DMS 273 treated with DMSO at 0.1 percent for 48 hours (cell line): ENCODE data around the gene SMURF1.

Experiments used
- DNase-seq: peaks from one replicate; lab custom pipeline; 2025; lab: John Stamatoyannopoulos, UW

Gene SMURF1

GRCh38 chr7:99141841-99142726, 1.8 kb downstream of the SMURF1 start:
- DNase-seq = no peak

- no peak for DNase-seq
Observed at GRCh38 chr7:99141334-99141733, 2.6 kb downstream of the SMURF1 start.

- DNase-seq = no peak
Observed at GRCh38 chr7:99140813-99141212, 3.1 kb downstream of the SMURF1 start.

GRCh38 chr7:99139036-99139435, 4.9 kb downstream of the SMURF1 start:
- DNase-seq = no peak

GRCh38 chr7:99137411-99138180, 6.3 kb downstream of the SMURF1 start:
- no peak for DNase-seq

- DNase-seq = no peak
Observed at GRCh38 chr7:99135938-99136337, 8.0 kb downstream of the SMURF1 start.

- no peak for DNase-seq
Observed at GRCh38 chr7:99133766-99134564, 9.9 kb downstream of the SMURF1 start.

- DNase-seq = no peak
Observed at GRCh38 chr7:99132595-99133321, 11.2 kb downstream of the SMURF1 start.

- no peak for DNase-seq
Observed at GRCh38 chr7:99131290-99131689, 12.6 kb downstream of the SMURF1 start.

GRCh38 chr7:99129536-99129935, 14.4 kb downstream of the SMURF1 start:
- DNase-seq = no peak

- no peak for DNase-seq
Observed at GRCh38 chr7:99129001-99129400, 14.9 kb downstream of the SMURF1 start.

- DNase-seq = no peak
Observed at GRCh38 chr7:99128076-99128950, 15.6 kb downstream of the SMURF1 start.

GRCh38 chr7:99127636-99128035, 16.3 kb downstream of the SMURF1 start:
- DNase-seq = no peak

- no peak for DNase-seq
Observed at GRCh38 chr7:99126921-99127553, 16.9 kb downstream of the SMURF1 start.

GRCh38 chr7:99125505-99125865, 18.4 kb downstream of the SMURF1 start:
- no peak for DNase-seq

GRCh38 chr7:99124751-99125504, 19.0 kb downstream of the SMURF1 start:
- DNase-seq = no peak

- DNase-seq = no peak
Observed at GRCh38 chr7:99124236-99124635, 19.7 kb downstream of the SMURF1 start.

GRCh38 chr7:99123571-99124033, 20.3 kb downstream of the SMURF1 start:
- DNase-seq = no peak

GRCh38 chr7:99122762-99123161, 21.1 kb downstream of the SMURF1 start:
- no peak for DNase-seq
